Measurements from ENCODE around the gene LSAMP.
"Not testable (repeated sequence)": the region's sequence is repeated elsewhere in the genome, so short reads cannot be mapped to it uniquely, and the experiment has no call there.

The LSAMP gene

DNA sequence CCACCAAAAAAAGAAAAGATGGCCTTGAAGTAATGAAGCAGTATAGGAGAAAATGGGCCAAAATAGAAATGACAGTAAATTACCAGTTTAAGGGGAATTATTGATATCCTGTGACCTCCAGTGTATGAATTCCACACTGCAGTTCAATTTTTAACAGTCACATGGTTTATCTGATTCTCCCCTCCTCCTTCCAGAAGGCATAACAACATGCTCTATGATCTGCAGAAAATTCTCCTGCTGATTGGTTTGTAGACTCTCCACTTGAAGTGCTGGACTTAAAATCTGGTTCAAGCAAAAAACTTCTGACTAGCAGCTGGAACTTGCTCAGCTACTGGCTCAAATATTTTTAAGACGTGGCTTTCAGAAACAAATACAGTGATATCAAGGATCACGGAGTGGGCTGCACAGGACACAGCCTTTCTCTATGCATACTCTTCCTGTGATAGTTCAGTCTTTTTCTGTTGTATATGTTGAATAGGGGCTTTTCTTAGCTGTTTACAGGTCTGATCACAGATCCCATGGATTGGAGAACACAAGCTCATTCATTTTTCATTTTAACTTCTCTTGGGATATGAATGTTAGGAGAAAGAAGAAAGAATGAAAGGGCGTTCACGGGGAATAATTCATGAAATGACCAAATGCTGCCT, 211.5 kb downstream of the LSAMP start:
- no peak for DNase-seq

DNA sequence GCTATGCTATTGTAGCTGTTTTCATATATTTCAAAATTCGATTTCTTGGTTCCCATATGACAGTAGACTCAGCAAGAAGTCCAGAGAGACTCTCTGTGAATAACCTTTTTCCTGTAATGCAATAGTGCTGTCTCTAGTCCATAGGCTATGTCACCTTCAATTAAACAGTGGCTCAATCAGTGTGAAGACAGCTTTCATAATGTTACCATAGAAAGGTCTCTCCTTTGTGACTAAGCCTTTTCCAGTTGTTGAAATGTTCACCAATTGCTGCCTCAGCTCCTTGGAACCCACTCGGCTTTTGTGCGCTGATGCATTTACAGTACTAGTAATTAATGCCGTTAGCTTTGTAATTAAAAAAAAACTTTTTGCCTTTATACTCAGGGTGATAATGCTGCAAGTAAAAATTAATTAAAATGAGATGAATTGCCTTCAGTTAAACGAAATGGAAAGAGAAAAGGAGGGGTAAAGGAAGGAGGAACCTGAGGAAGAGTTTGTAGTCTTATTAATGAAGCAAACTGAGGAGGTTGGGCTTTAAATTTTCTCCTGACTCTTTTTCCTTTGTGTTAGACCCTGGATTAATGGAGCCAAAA, 214.8 kb downstream of the LSAMP start:
- DNase-seq, result no peak

DNA sequence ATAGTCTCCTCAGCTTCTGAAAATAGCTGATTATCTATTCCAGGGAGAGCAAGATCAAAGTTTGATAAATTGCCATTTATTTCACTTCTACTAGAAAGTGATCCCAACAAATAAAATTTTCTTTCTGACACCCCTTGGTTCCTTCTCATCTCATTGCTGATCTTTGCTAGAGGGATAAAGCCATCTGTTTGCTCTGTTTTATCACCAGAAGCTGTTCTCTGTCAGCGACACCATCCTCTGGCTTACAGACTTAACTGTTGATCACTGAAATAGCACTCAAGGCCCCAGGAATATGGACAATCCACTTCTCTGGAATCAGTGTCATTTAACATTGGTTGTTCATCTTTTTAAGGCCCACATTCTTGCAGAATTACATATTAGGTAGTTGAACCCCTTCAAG, 219.0 kb downstream of the LSAMP start:
- DNase-seq, result no peak

DNA sequence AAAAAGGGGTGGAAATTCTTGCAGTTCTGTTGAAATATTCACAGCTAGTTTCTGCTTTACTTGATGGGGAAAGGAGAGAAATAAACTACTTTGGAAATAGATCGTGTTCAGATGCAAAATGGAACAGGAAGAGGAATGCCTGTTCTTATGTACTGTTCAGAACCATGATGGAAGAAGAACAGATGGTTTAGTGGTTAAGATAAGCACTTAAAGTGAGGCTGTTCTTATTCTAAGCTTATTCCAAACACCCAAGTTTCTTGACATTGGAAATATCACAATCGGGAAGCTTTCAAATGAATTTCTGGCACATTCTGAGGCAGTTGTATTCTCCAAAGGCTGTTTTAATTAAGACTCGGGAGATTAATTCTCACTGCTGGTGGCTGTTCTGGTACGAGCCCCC, 228.5 kb downstream of the LSAMP start:
- DNase-seq, result no peak

DNA sequence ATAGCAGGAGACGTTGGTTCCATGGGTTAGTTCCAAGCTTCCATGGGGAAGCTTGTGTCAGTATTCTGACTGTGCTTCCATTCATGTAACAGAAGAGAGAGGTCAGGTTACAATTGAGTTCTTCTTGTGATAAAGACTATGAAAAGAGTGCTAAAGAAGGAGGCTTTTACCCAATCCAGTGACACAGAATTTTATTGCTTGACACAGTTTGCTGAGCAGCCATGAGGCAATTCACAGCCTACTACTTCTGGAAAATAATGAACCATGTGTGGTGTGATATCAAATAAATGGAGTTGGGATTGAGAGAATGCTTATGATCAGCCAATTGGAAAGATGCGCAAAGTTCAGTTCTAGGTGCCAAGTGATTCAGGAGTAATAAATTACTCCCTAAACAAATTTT, 233.4 kb downstream of the LSAMP start:
- DNase-seq, result no peak

DNA sequence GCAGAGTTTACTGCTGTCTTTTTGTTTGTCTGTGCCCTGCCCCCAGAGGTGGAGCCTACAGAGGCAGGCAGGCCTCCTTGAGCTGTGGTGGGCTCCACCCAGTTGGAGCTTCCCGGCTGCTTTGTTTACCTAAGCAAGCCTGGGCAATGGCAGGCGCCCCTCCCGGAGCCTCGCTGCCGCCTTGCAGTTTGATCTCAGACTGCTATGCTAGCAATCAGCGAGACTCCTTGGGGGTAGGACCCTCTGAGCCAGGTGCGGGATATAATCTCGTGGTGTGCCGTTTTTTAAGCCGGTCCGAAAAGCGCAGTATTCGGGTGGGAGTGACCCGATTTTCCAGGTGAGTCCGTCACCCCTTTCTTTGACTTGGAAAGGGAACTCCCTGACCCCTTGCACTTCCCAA, 236.5 kb downstream of the LSAMP start:
- DNase-seq, result not testable (repeated sequence)

DNA sequence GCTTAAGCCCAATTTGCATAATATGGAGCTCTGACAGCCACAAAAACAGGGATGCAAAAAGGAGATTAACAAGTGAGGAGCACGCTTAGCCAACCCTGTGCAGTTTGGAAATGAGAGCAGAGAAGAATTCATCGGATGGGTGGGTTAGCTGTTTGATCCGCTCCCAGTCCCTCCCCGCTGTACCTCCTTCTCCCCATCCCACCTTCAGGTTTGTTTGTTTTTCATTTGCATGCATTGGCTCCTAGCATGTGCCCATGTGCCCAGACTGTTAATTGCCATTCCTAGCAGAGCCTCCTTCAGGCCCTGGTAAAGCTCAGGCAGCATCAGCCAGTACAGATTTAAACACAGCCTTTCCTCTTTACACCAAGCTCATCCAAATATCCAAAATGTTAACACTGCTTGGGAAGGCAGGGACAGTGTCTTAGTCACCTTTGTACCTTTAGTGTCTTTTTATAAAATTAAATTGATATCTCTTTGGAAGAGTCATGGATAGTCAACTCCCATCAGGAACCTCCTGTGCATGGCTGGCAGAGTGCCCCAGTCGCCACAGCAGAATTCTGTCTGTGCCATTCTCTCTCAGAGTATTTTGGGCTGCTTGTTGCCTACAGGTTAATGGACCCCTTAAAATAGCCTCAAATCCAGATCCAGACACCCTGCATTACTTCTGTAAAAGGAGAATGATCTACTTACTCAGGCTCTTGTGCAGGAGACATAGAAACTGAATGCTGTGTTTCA, 244.2 kb downstream of the LSAMP start:
- no peak for DNase-seq

DNA sequence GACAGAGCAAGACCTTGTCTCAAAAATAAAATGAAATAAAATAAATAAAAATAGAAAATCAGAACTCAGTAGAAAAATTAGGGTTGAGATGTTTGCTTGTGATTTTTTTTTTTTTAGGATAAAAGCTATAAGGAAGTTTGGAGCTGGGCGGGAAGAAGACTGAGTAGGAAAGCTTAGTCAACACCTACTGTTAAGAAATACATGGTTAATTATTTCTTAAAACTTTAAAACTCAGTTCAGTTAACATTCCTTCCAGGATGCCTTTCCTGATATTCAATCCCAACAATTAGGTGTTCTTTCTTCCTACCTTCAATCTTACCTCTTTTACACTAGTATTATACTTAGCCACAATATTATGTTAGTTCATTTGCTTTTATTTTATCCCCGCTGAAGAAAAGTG, 246.2 kb downstream of the LSAMP start:
- no peak for DNase-seq

DNA sequence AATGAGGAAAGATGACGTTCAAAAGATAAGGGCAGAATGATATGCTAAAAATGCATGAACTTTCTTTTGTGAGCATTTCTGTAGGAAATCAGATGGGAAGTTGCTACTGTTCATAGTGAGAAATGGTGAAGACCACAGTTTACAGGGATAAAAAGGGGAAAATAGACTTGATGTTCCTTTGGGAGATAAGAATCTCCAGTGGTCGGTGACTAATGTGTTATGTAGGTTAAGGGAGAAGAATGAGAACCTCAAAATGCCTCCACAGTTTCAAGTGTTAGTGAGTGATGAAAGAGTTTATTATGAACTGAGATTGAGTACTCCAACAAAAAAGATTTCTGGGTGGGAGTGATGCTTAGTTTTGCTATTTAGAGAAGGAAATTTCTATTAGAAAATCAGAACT, 247.2 kb downstream of the LSAMP start:
- DNase-seq, result no peak

DNA sequence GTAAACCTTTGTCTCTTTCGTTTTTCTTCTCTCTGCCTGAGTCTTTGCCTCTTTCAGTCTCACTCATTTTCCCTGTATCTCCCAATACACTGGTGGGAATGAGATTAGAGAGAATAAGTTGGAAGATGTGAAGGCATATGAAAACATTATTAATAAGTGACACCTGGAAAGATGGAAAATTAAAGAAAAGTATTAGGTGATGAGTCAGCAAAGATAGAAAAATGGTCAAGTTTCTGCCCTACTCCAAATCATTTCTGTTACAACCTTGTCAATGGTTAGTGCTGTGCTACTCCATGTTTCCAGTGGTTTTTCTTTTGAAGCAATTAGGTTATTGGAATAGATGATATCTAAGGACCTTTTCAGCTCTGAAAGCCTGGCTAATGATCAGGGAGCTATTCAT, 252.8 kb downstream of the LSAMP start:
- no peak for DNase-seq

DNA sequence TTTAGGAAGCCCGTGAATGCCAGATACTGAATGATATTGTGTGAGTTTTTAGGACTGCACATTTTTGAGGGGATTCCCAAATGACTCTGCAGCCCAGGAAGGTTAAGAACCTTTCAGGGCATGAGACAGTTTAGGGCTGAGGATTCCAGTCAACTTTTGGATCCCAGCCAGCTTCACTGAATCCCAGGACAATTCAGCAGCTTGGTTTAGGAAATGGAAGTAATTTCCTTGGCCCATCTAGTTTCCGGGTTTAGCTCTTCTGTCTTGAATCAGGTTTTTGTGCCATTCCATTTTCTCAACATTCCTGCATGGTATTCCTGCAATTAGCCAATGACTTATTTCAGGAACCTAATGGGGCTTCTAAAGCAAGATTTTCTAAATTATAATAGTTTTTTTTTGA, 253.9 kb downstream of the LSAMP start:
- no peak for DNase-seq

DNA sequence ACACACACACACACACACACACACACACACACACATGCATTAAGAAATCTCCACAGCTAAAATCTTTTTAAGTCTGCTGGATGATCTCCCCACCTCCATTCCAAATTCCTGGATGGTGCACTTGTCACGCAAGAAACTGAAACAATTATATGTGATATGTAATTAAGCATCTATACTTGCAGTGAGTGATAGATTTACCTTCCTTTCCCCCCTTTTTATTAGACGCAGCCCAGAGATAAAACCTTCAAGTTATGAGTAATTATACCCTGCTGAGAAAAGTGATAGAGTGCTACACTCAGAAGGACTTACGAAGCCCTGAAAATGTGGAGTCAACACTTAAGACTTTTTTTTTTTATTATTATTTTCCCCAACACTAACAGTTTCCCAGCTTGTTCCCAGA, 255.2 kb downstream of the LSAMP start:
- DNase-seq, result no peak

DNA sequence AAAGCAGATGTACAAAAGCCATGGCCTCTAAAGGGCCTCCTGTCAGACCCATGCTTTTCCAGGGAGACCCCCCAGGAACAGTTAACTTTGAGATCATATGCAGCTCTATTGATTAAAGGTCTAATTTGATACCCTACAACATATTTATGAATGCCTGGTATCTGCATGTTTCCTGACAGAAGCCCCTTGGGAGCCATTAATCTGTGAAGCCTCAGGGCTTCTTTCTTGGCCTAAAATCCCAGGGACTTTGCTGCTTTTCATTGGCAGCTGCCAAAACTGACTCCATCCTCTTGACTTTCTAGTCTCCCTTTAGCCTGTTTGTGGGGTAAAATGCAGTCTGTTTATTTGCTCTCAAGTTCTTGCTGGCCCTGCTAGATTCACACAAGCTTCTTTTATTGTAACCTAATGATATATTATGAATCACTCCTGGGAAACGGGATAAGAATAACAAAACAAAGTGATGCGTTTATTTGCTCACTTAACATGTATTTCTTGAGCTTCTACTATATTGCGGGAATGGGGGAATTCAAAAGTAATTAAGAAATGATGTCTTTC, 257.0 kb downstream of the LSAMP start:
- DNase-seq, result no peak

DNA sequence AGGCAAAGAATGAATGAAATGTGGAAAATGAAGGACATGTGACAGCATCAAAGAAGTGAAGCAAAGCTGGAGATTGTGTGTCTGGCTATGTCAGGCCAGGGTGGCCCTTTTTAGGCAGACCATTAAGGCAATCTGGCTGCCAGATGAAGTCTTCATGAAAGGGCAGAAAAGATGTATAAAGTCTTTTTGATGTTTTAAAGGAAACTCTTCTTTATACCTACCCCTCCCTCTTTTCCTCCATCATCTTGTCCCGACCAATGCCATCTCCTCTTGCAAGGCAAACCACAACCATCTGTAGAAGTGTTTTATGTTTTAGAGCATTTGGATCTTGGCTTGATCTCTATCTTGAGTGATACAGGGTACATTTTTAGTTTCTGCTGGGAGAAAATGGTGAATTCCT, 259.2 kb downstream of the LSAMP start:
- DNase-seq, result no peak

DNA sequence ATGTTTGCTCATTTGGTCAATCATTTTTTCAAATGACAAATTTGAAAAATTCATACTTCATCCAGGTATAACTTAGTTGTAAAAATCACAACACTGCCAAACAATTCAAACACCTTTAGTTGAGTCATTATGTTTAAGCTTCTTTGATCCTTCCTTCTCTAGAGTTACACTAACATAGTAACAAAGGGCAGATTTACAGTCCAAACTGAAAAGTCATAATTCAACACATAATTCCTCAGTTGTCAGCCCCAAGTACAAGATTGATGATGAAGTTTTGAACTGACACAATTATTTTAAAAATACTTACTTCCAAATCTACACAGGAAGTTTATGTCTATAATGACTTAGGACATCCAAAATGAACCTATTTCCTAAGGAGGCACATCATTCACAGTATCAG, 264.1 kb downstream of the LSAMP start:
- no peak for DNase-seq

DNA sequence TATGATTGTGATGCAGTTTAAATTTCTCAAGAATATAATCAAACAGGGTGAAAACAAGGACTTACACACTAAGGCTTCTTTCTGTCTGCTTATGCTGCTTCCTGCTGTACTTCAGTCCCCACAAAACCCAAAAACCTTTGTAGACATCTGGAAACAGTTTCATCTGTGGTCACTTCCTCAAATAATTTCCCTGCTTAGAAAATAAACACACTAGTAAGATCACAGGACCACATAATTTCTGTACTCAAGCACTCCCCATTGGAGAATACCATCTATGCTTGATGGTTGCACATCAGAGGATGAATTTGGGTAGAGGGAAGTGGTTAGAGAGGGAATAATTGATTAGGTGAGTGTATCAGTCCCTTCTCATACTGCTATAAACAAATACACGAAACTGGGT, 266.2 kb downstream of the LSAMP start:
- DNase-seq, result no peak

DNA sequence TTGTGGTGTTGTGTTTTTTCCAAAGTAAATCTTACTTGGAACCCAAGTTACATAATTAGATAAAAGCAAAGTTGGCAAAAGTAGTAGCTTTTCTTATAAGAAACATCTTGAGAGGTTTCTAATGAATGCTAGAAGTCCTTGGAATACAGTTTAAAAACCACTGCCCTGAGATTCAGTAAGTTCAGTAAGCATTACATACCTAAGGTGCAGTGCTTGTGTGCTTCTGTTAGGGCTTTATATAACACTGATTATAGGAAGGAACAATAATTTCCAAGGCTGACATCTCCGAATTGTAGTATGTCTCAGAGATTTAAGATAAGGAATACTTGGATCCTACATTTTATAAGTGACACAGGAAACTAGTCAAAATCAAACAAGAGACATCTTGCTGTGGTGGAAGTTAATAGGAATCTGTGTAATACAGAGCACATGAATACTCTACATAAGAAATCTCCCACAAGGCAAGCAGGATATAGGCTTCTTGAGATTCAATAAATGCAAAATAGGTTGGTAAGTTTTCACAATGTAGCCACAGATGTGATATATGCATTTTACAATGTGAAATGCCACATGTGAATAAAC, 268.2 kb downstream of the LSAMP start:
- DNase-seq, result no peak

DNA sequence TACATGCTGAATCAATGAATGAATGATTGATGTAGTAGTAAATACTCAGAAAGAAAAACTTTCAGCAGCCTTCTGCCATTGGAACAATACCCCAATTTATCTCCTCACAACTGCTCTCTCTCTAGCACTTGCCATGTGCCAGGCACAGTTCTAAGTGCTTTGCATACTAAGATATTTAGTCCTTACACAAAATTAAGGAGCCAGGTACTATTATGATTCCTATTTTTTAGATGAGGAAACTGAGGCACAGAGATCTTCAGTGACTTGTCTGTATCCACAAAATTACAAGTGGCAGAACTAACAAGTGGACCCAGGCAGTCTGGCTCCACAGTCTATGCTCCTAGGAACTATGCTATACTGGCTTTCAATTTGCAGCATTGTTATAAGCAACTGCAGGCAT, 279.2 kb downstream of the LSAMP start:
- DNase-seq, result no peak

DNA sequence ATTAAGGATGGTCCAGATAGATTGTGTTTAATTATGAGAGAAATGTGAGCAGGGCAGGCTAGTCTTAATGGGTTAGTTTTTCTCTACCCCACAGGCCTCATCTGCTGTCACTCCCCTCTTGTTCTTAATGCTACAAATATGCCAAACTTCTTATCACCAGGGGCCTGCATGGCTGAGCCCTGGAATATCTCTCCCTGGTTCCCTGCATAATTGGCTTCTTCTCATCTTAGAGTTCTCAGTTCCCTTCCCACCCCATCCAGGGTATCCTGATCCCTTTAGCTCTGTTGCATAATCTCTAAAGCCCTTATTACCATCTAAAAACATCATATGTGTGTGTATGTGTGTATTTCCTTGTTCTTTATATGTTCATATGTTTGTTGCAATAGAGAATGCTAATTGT, 279.6 kb downstream of the LSAMP start:
- DNase-seq, result no peak

DNA sequence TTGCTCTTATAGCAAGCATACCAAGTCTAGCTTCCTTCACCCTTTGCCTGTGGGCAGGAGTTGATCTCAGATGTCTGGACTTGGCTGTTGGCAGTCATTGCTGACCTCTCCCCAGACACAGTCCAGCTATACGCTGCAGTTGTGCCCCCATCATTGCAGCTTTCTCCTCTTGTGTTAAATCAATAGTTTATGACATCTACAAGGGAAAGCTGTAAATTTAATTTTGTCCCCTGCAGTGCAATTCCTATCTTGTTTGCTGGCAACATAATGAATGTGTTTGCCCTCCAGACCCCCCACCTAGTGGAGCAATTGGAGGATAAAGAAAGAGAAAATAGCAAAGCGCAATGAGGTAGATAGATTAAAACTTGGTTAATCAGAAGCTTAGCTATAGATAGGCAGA, 280.2 kb downstream of the LSAMP start:
- DNase-seq, result no peak

DNA sequence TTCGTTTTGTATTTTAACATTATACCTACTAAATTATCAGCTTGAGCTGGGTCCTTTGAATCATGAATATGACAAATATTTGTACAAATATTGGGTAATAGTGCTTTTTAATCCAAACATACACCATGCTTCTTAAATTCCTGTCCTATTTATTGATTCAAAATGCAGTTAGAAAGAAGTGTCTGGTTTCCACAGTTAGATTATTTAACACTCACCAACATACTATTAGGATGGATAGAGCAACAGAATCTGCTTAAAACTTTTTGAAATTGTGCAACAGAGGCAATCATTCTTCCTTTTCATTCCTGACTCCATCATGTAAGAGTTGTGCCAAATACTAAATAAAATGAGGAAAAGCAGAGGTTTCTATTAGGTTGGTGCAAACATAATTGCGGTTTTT, 281.2 kb downstream of the LSAMP start:
- DNase-seq, result no peak

DNA sequence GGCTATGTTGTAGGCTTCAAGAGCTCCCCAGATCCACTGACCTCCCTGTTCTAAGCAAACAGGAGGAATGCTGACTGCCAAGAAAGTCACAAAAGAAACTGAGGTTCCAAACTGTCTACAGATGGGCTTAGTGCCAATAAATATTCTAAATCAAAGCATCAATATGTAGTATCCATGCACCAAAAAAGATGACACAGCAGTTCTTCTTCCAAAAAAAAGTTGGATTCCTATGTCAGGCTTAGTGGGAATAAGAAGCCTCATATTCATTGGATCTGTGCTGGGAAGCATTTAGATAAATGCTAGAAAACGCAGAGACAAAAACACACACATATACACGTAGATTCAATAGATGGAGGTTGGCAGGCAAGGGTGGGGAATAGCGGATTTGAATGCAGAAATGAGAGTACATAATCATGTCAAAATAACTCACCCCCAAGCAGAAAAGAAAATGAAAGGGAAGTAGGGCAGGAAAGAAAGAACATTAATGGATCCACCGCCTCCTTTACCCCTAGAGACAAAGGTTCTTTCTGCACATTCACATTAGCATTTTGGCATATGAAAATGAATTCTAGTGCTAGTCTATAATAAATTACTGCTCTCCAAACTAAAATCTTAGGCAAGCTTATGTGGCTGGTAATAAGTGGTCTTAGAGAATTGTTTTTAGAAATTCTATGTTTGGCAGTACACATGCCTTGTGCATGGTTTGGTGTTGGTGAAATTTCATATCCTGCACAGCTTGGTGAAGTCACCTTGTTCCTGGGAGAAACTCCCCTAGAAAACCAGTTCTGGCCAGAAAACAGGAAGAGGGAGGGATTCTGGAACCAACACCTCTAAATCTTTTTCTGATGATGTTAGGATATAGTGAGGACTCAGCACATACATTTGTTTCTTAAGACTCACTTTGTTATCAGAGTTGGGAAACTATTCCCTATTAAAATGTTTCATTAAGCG, 283.4 kb downstream of the LSAMP start:
- no peak for DNase-seq

DNA sequence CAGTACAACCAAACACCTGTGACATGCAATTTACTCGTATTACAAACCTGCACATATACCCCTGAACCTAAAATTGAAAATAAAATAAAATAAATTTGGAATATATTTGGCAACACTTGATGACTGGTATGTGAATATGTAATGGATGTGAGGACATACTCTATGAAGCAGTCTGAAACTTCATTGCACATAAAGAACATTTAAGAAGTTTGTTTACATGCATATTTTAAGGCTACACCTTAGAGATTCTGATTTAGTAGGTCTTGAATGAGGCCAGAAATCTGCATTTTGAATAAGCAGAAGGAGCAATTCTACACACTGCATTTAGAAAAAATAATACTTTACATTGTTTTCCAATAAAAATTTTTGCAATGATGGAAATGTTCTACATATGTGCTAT, 284.7 kb downstream of the LSAMP start:
- no peak for DNase-seq

Data from activated CD8-positive, alpha-beta memory T cell treated with anti-CD3 and anti-CD28 coated beads for 24 hours (primary cell).